ENCODE measurements around the gene ACOXL.

ACOXL gene

GRCh38 chr2:110744429-110744828 lies 12.1 kb downstream of the ACOXL start:
- no peak for TF ChIP-seq CTCF (IDR thresholded peaks at IDR 0.05)

DNA sequence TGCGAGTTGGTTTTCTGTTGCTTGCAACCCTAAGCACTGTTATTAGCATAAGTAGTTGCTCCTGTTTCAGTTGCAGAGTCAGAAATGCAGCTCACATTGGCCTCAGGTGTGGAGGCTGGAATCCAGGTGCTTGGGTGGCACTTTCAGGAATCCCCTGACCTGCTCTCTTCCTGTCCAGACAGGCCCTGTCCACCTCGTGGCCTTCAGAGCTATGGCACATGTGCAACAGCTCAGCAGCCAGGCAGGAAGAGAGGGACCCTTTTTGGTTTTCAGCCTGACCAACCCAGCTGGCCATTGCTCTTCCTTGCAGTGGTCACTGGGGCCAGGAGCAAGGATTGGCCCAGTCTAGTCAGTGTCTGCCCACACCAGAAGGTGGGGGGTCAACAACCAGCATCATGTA lies 12.7 kb downstream of the ACOXL start:
- no peak for TF ChIP-seq CTCF (IDR thresholded peaks at IDR 0.05)

GRCh38 chr2:110746586-110747521 lies 14.5 kb downstream of the ACOXL start:
- no peak for TF ChIP-seq CTCF (IDR thresholded peaks at IDR 0.05)

DNA sequence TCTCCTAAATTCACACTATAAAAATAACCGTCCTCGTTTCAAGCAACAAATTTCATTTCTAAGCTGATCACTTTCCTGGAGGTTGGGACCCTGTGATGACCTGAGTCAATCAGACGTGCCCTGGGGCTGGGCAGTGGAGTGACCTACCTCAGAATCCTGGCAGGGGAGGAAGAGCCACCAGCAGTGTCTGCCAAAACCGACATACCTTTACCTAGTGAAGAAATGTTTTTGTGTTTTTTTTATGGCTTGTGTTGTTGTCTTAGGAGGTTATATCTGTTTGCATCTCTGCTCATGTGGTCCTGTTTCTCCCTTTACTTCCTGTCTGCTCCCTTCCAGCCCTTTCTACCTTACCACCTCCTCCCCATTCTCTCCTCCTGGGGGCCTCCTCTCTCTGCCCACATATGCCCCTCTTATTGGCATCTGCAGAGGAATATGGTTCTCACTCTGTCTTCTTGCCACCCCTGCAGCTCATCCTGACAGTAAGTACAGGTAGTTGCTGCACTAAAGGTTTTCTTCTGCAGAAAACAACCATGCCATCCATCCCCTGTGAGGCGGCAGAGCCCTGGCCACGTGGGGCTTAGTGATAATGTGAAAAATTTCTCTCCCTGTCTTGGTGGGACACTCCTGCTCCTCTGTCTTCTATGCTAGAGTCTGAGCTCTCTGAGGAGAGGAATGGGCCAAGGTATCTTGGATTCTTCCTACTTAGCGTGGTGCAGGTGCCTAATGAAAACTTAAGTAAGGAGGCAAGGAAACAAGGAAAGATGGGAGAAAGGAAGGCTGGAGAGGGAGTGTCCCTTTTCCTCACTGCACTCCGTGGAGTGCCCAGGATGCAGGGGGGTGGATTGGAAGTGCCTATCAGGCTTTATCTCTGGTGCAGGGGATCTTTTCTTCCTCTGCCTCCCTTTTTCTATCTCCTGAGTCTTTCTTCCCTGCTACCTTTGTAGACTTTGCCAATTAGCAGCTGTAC lies 15.4 kb downstream of the ACOXL start:
- TF ChIP-seq CTCF (IDR thresholded peaks at IDR 0.05) = no peak

GRCh38 chr2:110748489-110748867 lies 16.1 kb downstream of the ACOXL start:
- no peak for TF ChIP-seq CTCF (IDR thresholded peaks at IDR 0.05)

GRCh38 chr2:110751642-110752041 lies 19.3 kb downstream of the ACOXL start:
- no peak for TF ChIP-seq CTCF (IDR thresholded peaks at IDR 0.05)

DNA sequence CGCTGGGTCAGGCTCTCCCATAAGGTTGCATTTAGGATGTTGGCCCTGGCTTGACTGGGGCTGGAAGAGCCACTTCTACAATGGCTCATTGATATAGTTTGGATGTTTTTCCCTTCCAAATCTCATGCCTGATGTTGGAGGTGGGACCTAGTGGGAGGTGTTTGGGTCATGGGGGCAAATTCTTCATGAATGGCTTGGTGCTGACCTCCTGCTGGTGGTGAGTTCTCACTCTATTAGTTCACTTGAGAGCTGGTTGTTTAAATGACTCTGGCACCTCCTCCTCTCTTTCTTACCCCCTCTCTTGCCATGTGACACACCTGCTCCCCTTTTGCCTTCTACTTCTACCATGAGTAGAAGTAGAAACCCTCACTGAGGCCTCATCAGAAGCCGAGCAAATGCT lies 20.5 kb downstream of the ACOXL start:
- no peak for TF ChIP-seq CTCF (IDR thresholded peaks at IDR 0.05)

All from LNCAP (cell line).